Lower leg skin (tissue), 4 donors: Measurements from ENCODE around the gene RAB30. TPM values are rescaled to one million over a fixed set of nuclear protein-coding genes. Genes with fewer than 3 reads are reported as not detected.
"Not testable (repeated sequence)": the region's sequence is repeated elsewhere in the genome, so short reads cannot be mapped to it uniquely, and the experiment has no call there.

Source experiments
- DNase-seq, 2 donors: peaks; one replicate each; pipeline ENCODE4 v3.0.0-alpha.2; 2019; ENCODE audit warnings: low spot score in 2 of 2
- H3K4me3 ChIP-seq: fragments of 200-600 bp; sonication (generic); 2 replicates; pipeline ENCODE4 v1.5.1; 2017; ENCODE audit warnings: mild to moderate bottlenecking, low read depth; ENCODE audit not compliant: poor library complexity, severe bottlenecking
- POLR2A ChIP-seq, 2 donors: fragments of 450-650 bp; IDR thresholded peaks; one replicate each; pipeline ENCODE4 v1.6.1; 2016 to 2017; ENCODE audit warnings: antibody characterized with exemption in 2 of 2, mild to moderate bottlenecking in 1 of 2, moderate library complexity in 1 of 2
- whole genome bisulfite sequencing, 2 donors: methylation state at CpG; one replicate each; pipeline ENCODE4 v1.1.5; 2018; 5-methylcytosine and 5-hydroxymethylcytosine counted together
- intact Hi-C: fragments of 100-400 bp; cut with DNase I; formaldehyde crosslinking; loops from one replicate; pipeline ENCODE4 v1.15.0; 2023; ENCODE audit warnings: low total_unique reads
- total RNA-seq, 4 donors: library from RNA; depleted of rRNA; stranded (reverse); fragments of >200 nt; gene quantifications; one replicate each; pipeline ENCODE4 v1.1.0, GENCODE V29; 2016
- TF ChIP-seq, protein P1 (sequence below), 3 donors: fragments of 450-650 bp; IDR thresholded peaks; one replicate each; pipeline ENCODE4 v1.5.1; 2016; ENCODE audit warnings: antibody characterized with exemption in 3 of 3, mild to moderate bottlenecking in 3 of 3, moderate library complexity in 2 of 3

The RAB30 gene
- total RNA-seq, 4 donors from 2014 or later: 13.4 to 53.9 (median 25.7) TPM

GRCh38 chr11:82969811-82970210, 101.9 kb downstream of the RAB30 start:
- TF ChIP-seq, protein P1, sequence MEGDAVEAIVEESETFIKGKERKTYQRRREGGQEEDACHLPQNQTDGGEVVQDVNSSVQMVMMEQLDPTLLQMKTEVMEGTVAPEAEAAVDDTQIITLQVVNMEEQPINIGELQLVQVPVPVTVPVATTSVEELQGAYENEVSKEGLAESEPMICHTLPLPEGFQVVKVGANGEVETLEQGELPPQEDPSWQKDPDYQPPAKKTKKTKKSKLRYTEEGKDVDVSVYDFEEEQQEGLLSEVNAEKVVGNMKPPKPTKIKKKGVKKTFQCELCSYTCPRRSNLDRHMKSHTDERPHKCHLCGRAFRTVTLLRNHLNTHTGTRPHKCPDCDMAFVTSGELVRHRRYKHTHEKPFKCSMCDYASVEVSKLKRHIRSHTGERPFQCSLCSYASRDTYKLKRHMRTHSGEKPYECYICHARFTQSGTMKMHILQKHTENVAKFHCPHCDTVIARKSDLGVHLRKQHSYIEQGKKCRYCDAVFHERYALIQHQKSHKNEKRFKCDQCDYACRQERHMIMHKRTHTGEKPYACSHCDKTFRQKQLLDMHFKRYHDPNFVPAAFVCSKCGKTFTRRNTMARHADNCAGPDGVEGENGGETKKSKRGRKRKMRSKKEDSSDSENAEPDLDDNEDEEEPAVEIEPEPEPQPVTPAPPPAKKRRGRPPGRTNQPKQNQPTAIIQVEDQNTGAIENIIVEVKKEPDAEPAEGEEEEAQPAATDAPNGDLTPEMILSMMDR (IDR thresholded peaks at IDR 0.05): no peak
- TF ChIP-seq POLR2A (IDR thresholded peaks at IDR 0.05): no peak
- no peak overlapping the region for H3K4me3 ChIP-seq
- intact Hi-C loops: no loop called here
- 82 to 84% methylated on average over 4 of the region's 4 CpGs for WGBS, 2 donors
- DNase-seq: no peak

DNA sequence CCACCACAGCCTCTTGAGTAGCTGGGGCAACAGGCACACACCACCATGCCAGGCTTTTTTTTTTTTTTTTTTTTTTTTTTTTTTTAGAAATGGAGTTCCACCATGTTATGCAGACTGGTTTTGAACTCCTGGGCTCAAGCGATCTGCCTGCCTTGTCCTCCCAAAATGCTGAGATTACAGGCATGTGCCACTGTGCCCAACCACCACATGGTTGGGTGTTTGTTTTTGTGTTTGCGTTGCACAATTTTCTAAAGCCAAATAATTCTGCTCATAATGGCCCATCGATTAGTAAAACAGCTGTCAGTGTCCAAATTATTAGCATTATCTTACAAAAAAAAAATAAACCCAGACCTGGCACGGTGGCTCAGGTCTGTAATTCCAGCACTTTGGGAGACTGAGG, 104.3 kb downstream of the RAB30 start:
- 89 to 92% methylated on average over 4 of the region's 4 CpGs for WGBS, 2 donors
- intact Hi-C loops: no loop called here

DNA sequence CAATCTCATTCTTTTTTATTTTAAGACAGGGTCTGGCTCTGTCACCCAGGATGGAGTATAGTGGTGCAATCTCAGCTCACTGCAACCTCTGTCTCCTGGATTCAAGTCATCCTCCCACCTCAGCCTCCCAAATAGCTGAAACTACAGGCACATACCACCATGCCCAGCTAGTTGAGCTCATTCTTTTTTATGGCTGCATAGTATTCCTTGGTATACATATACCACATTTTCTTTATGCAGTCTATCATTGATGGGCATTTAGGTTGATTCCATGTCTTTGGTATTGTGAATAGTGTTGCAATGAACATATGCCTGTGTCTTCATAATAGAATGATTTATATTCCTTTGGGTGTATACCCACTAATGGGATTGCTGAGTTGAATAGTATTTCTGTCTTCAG, 109.7 kb downstream of the RAB30 start:
- intact Hi-C loops, DNase-seq, H3K4me3 ChIP-seq: not testable (repeated sequence)

More for the DNA sequence above, 104.3 kb downstream of the RAB30 start:
- no peak for TF ChIP-seq POLR2A (IDR thresholded peaks at IDR 0.05)
- TF ChIP-seq, protein P1 (IDR thresholded peaks at IDR 0.05): no peak
- no peak overlapping the region for H3K4me3 ChIP-seq
- DNase-seq: no peak

DNA sequence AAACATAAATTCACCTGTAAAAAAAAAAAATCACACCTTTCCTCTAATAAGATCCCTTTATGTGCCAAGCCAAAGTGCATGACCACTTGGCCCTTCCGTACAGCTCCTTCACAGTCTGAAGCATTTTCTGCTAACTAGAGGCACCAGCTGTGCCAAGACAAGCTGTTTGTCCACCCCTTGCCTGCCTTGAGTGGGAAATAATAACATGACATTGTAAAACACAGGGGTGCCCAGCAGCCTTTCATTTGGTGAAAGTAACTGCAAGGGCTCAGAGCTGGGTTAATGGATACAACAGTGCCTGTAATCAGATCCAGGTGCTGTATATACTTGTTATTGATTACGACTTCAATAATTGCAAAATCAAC, 110.9 kb downstream of the RAB30 start:
- H3K4me3 ChIP-seq: no peak overlapping the region
- WGBS, 2 donors: 78 to 80% methylated on average over 2 of the region's 2 CpGs
- intact Hi-C loops: no loop called here

GRCh38 chr11:82959987-82960778, 111.5 kb downstream of the RAB30 start:
- 67 to 71% methylated on average over 5 of the region's 5 CpGs for WGBS, 2 donors
- DNase-seq: no peak
- TF ChIP-seq, protein P1 (IDR thresholded peaks at IDR 0.05): no peak
- TF ChIP-seq POLR2A (IDR thresholded peaks at IDR 0.05): no peak
- intact Hi-C loops: no loop called here
- no peak overlapping the region for H3K4me3 ChIP-seq

More for the DNA sequence above, 110.9 kb downstream of the RAB30 start:
- no peak for DNase-seq
- TF ChIP-seq, protein P1 (IDR thresholded peaks at IDR 0.05): no peak
- no peak for TF ChIP-seq POLR2A (IDR thresholded peaks at IDR 0.05)

- intact Hi-C loops, DNase-seq, H3K4me3 ChIP-seq: not testable (repeated sequence)
- 74 to 81% methylated on average over 7 to 9 of the region's 9 CpGs for WGBS, 2 donors
Observed at GRCh38 chr11:82955736-82956453, 115.8 kb downstream of the RAB30 start.

- H3K4me3 ChIP-seq, intact Hi-C loops, DNase-seq: not testable (repeated sequence)
- 96 to 99% methylated on average over 2 of the region's 2 CpGs for WGBS, 2 donors
Observed at GRCh38 chr11:82950502-82950901, 121.2 kb downstream of the RAB30 start.
